T-cell (primary cell): ENCODE measurements around the gene ZNF24. TPM values are rescaled to one million over a fixed set of nuclear protein-coding genes. Genes with fewer than 3 reads are reported as not detected.

Experiments
- ATAC-seq, 4 experiments: fragments of 200-7000 bp in 3 of 4; fragments of 150-1000 bp in 1 of 4; cut with Tn5 transposase; replicated peaks in 1 of 4; 1 replicate in 3 of 4; 2 replicates in 1 of 4; pipeline ENCODE4 v1.10.0; 2021; ENCODE audit warnings: moderate library complexity in 3 of 4, mild to moderate bottlenecking in 2 of 4, moderate number of reproducible peaks in 1 of 4
- CTCF ChIA-PET, 2 donors: fragments of 300-600 bp; sonication (Branson Sonifier 250); formaldehyde crosslinking; loops; one replicate each; lab custom pipeline; 2022; ENCODE audit warnings: antibody characterized with exemption in 2 of 2; lab: Charles Lee
- POLR2A ChIA-PET, 2 donors: fragments of 300-600 bp; sonication (Branson Sonifier 250); formaldehyde crosslinking; loops; one replicate each; lab custom pipeline; 2022; ENCODE audit warnings: antibody characterized with exemption in 2 of 2; lab: Charles Lee
- DNase-seq, 35 experiments: peaks; one replicate each; pipeline versions ENCODE4 v3.0.0 to v3.0.0-alpha.2; 2013 to 2023
- H3K27ac ChIP-seq: one replicate; pipeline ENCODE4 v1.5.1; 2013; ENCODE audit warnings: low read length
- H3K27me3 ChIP-seq, 2 experiments: replicated peaks in 1 of 2; 1 replicate in 1 of 2; 2 replicates in 1 of 2; pipeline versions ENCODE4 v1.6.1 to v1.7.0; 2013; ENCODE audit warnings: low read length in 1 of 2, mixed read lengths in 1 of 2; ENCODE audit not compliant: control insufficient read depth in 2 of 2, insufficient read depth in 2 of 2; ENCODE audit errors: extremely low read depth in 1 of 2
- H3K36me3 ChIP-seq, 2 donors: 1 replicate in 1 of 2; 2 replicates in 1 of 2; pipeline versions ENCODE4 v1.6.1 to v1.7.0; 2013; ENCODE audit warnings: low read length in 1 of 2; ENCODE audit not compliant: control insufficient read depth in 2 of 2, insufficient read depth in 1 of 2; ENCODE audit errors: extremely low read depth in 1 of 2
- H3K4me1 ChIP-seq, 2 experiments: 1 replicate in 1 of 2; 2 replicates in 1 of 2; pipeline versions ENCODE4 v1.6.1 to v1.7.0; 2013; ENCODE audit warnings: low read length in 2 of 2, mixed read lengths in 1 of 2; ENCODE audit not compliant: insufficient read depth in 2 of 2, control insufficient read depth in 1 of 2; ENCODE audit errors: extremely low read depth in 1 of 2
- H3K4me3 ChIP-seq, 2 donors: 1 replicate in 1 of 2; 2 replicates in 1 of 2; pipeline versions ENCODE4 v1.5.1 to v1.7.0; 2013; ENCODE audit warnings: mild to moderate bottlenecking in 2 of 2, low read length in 1 of 2, moderate library complexity in 1 of 2; ENCODE audit not compliant: control insufficient read depth in 1 of 2; ENCODE audit errors: extremely low read depth in 1 of 2
- H3K9me3 ChIP-seq: 2 replicates; pipeline ENCODE4 v1.7.0; 2013
- H3K27ac Mint-ChIP-seq, 2 donors: one replicate each; pipeline ENCODE4 v1.8.0; 2020 to 2021; ENCODE audit warnings: mild to moderate bottlenecking in 2 of 2, mixed read lengths in 2 of 2
- H3K27me3 Mint-ChIP-seq, 2 donors: one replicate each; pipeline ENCODE4 v1.8.0; 2021 to 2022; ENCODE audit warnings: mixed read lengths in 2 of 2
- H3K36me3 Mint-ChIP-seq: one replicate; pipeline ENCODE4 v1.8.0; 2021; ENCODE audit warnings: mixed read lengths
- H3K4me1 Mint-ChIP-seq, 3 donors: one replicate each; pipeline ENCODE4 v1.8.0; 2020 to 2022; ENCODE audit warnings: mixed read lengths in 3 of 3, mild to moderate bottlenecking in 1 of 3
- H3K4me3 Mint-ChIP-seq, 3 donors: one replicate each; pipeline ENCODE4 v1.8.0; 2020 to 2022; ENCODE audit warnings: mild to moderate bottlenecking in 3 of 3, mixed read lengths in 3 of 3, moderate library complexity in 3 of 3
- H3K9me3 Mint-ChIP-seq, 3 donors: one replicate each; pipeline ENCODE4 v1.8.0; 2020 to 2022; ENCODE audit warnings: mixed read lengths in 3 of 3
- whole genome bisulfite sequencing: methylation state at CpG from one replicate; pipeline ENCODE4 v1.1.5; 2013; ENCODE audit warnings: missing lambda C conversion rate; ENCODE audit not compliant: insufficient coverage; 5-methylcytosine and 5-hydroxymethylcytosine counted together
- total RNA-seq, 35 experiments: library from RNA in 6 of 35; stranded (reverse) in 6 of 35; fragments of 120-200 nt in 1 of 35; gene quantifications; one replicate each; pipeline versions ENCODE4 v1.2.1 to v1.2.4 and lab custom pipeline; 2013 to 2026

Gene ZNF24
- total RNA-seq, 5 donors from 2014 or later (not counting 1 experiment from before 2014, with no cell fraction given), result 63.1 to 75.7 (median 72.2) TPM

- POLR2A ChIA-PET, result interaction anchor here in 1 of 2 donors (0.7 kb wide), 1 partner anchor 1463 kb away, joined by 3 read pairs; no protein-coding TSS in a partner anchor
- H3K36me3 ChIP-seq, result no peaks in the 10 kb centered on the region
- CTCF ChIA-PET, result interaction anchor here in 1 of 2 donors (0.6 kb wide), 1 partner anchor 159 kb away, joined by 5 read pairs; no protein-coding TSS in a partner anchor
- H3K4me1 Mint-ChIP-seq, result no peaks in the 10 kb centered on the region
- H3K36me3 Mint-ChIP-seq, result no peaks in the 10 kb centered on the region
- H3K9me3 Mint-ChIP-seq, result no peaks in the 10 kb centered on the region
- H3K4me3 Mint-ChIP-seq, result no peak overlapping the region
- no peaks in the 10 kb centered on the region for H3K9me3 ChIP-seq
- H3K27ac Mint-ChIP-seq, result no peak overlapping the region
- ATAC-seq (no peak), DNase-seq (no peak)
- peaks cover 3% of the 10 kb centered on the region in 2 donors for H3K27me3 Mint-ChIP-seq
- no peak overlapping the region for H3K4me3 ChIP-seq
- no peaks in the 10 kb centered on the region for H3K27me3 ChIP-seq
- no peak overlapping the region for H3K27ac ChIP-seq
- no peaks in the 10 kb centered on the region for H3K4me1 ChIP-seq
Measured at GRCh38 chr18:35362531-35362930, 18.3 kb upstream of the ZNF24 start.

- no peak overlapping the region for H3K4me3 ChIP-seq
- H3K36me3 Mint-ChIP-seq, result no peaks in the 10 kb centered on the region
- peaks cover 3% of the 10 kb centered on the region in 2 donors for H3K27me3 Mint-ChIP-seq
- WGBS, result no CpG with 5 or more reads among the region's 2 CpGs
- ATAC-seq (no peak), DNase-seq (no peak)
- H3K4me3 Mint-ChIP-seq, result no peak overlapping the region
- H3K9me3 ChIP-seq, result no peaks in the 10 kb centered on the region
- POLR2A ChIA-PET, result interaction anchor here in 1 of 2 donors (0.7 kb wide), 1 partner anchor 1464 kb away, joined by 3 read pairs; no protein-coding TSS in a partner anchor
- no peak overlapping the region for H3K27ac Mint-ChIP-seq
- no peaks in the 10 kb centered on the region for H3K36me3 ChIP-seq
- H3K27ac ChIP-seq, result no peak overlapping the region
- H3K4me1 Mint-ChIP-seq, result no peaks in the 10 kb centered on the region
- H3K4me1 ChIP-seq, result no peaks in the 10 kb centered on the region
- CTCF ChIA-PET, result interaction anchor here in 1 of 2 donors (0.6 kb wide), 1 partner anchor 335 kb away, joined by 3 read pairs; no protein-coding TSS in a partner anchor
- H3K27me3 ChIP-seq, result no peaks in the 10 kb centered on the region
- H3K9me3 Mint-ChIP-seq, result no peaks in the 10 kb centered on the region
Measured at GRCh38 chr18:35361570-35362321, 17.5 kb upstream of the ZNF24 start.

DNA sequence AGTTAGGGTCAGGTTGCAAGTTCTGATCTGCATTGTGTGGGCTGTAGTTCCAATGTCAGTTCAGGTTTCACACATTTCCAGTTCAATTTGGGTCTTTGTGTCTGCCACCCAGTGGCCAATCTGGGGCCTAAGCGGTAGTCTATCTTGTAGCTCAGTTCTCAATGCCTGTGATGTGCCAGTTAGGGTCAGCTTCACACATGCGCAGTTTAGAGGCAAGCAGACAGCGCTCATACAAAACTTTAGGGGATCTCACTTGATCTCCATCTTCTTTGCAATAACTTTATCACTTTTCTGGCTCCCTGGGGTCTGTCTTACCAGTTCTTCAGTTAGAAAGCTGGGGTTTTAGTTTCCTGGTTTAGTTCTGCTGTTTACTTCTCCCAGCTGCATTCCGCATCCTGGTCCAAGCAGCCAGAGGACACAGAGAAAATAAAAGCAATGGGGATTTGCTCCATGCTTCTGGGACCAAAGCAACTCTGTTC, 11.0 kb upstream of the ZNF24 start:
- Histone ChIP-seq H3K4me1 (no peaks in the 10 kb centered on the region), H3K27me3 (peaks cover 0 to 3% of the 10 kb centered on the region in 2 experiments), H3K36me3 (no peaks in the 10 kb centered on the region), H3K4me3 (no peak overlapping the region), H3K27ac (no peak overlapping the region), H3K9me3 (no peaks in the 10 kb centered on the region)
- POLR2A ChIA-PET, result interaction anchor here in 1 of 2 donors (0.9 kb wide), 1 partner anchor 11 kb away, joined by 6 read pairs; the partner anchor contains the start of gene ZNF24
- Mint-ChIP-seq H3K4me3 (no peak overlapping the region), H3K36me3 (peaks cover 6% of the 10 kb centered on the region), H3K27me3 (no peaks in the 10 kb centered on the region), H3K9me3 (peaks cover 0 to 11% (median 8%) of the 10 kb centered on the region in 3 donors), H3K27ac (no peak overlapping the region), H3K4me1 (peaks cover 0 to 3% (median 0%) of the 10 kb centered on the region in 3 donors)
- 53% methylated on average over 4 of the region's 4 CpGs for WGBS
- ATAC-seq (peak; percentile 81 to 98 (median 94)), DNase-seq (peak; percentile 24 to 78 (median 54))
- CTCF ChIA-PET, result interaction anchor here (0.5 to 2.2 kb wide), 17 partner anchors 10 to 488 kb away, joined by 3 to 20 read pairs (median 4); partner anchors contain the start of genes ZNF24 (in 1 of the 2) and ZSCAN30 (in 1 of the 2)

- Mint-ChIP-seq H3K4me3 (no peak overlapping the region), H3K27me3 (no peaks in the 10 kb centered on the region), H3K9me3 (peaks cover 0 to 11% (median 8%) of the 10 kb centered on the region in 3 donors), H3K36me3 (peaks cover 6% of the 10 kb centered on the region), H3K27ac (no peak overlapping the region), H3K4me1 (peaks cover 0 to 3% (median 0%) of the 10 kb centered on the region in 3 donors)
- DNase-seq (no peak), ATAC-seq (no peak)
- CTCF ChIA-PET, result no interaction called here
- Histone ChIP-seq H3K4me1 (no peaks in the 10 kb centered on the region), H3K9me3 (no peaks in the 10 kb centered on the region), H3K27me3 (peaks cover 0 to 3% of the 10 kb centered on the region in 2 experiments), H3K27ac (no peak overlapping the region), H3K36me3 (no peaks in the 10 kb centered on the region), H3K4me3 (no peak overlapping the region)
- POLR2A ChIA-PET, result no interaction called here
Measured at GRCh38 chr18:35352778-35353177, 8.6 kb upstream of the ZNF24 start.

GRCh38 chr18:35352283-35352682, 8.1 kb upstream of the ZNF24 start:
- Histone ChIP-seq H3K36me3 (no peaks in the 10 kb centered on the region), H3K4me3 (no peak overlapping the region), H3K4me1 (no peaks in the 10 kb centered on the region), H3K27ac (no peak overlapping the region), H3K9me3 (no peaks in the 10 kb centered on the region), H3K27me3 (peaks cover 0 to 3% of the 10 kb centered on the region in 2 experiments)
- peaks cover 0 to 3% (median 0%) of the 10 kb centered on the region in 3 donors for H3K4me1 Mint-ChIP-seq
- whole genome bisulfite sequencing, result 86% methylated on average over 1 of the region's 2 CpGs
- H3K36me3 Mint-ChIP-seq, result peaks cover 6% of the 10 kb centered on the region
- no peak overlapping the region for H3K4me3 Mint-ChIP-seq
- ATAC-seq, result no peak
- no peak for DNase-seq
- H3K9me3 Mint-ChIP-seq, result peaks cover 0 to 11% (median 8%) of the 10 kb centered on the region in 3 donors
- H3K27me3 Mint-ChIP-seq, result no peaks in the 10 kb centered on the region
- no peak overlapping the region for H3K27ac Mint-ChIP-seq
- POLR2A ChIA-PET, result no interaction called here
- CTCF ChIA-PET, result interaction anchor here in 1 of 2 donors (0.5 kb wide), 1 partner anchor 122 kb away, joined by 5 read pairs; no protein-coding TSS in a partner anchor

- no peak for ATAC-seq
- no peak overlapping the region for H3K27ac Mint-ChIP-seq
- no peak overlapping the region for H3K4me3 ChIP-seq
- no peaks in the 10 kb centered on the region for H3K9me3 ChIP-seq
- peaks cover 0 to 3% of the 10 kb centered on the region in 2 experiments for H3K27me3 ChIP-seq
- H3K36me3 ChIP-seq, result no peaks in the 10 kb centered on the region
- H3K4me3 Mint-ChIP-seq, result no peak overlapping the region
- H3K4me1 ChIP-seq, result peaks cover 9 to 10% of the 10 kb centered on the region in 2 experiments
- CTCF ChIA-PET, result interaction anchor here (0.6 to 1.1 kb wide), 5 partner anchors 11 to 142 kb away, joined by 3 to 5 read pairs (median 3); no protein-coding TSS in a partner anchor
- WGBS, result no CpG with 5 or more reads among the region's 3 CpGs
- H3K27ac ChIP-seq, result no peak overlapping the region
- POLR2A ChIA-PET, result interaction anchor here in 1 of 2 donors (0.8 kb wide), 1 partner anchor 289 kb away, joined by 8 read pairs; no protein-coding TSS in a partner anchor
- DNase-seq, result no peak
- H3K36me3 Mint-ChIP-seq, result peaks cover 6% of the 10 kb centered on the region
- peaks cover 0 to 8% (median 8%) of the 10 kb centered on the region in 3 donors for H3K9me3 Mint-ChIP-seq
- H3K4me1 Mint-ChIP-seq, result peaks cover 18 to 23% (median 22%) of the 10 kb centered on the region in 3 donors
- no peaks in the 10 kb centered on the region for H3K27me3 Mint-ChIP-seq
Measured at GRCh38 chr18:35348001-35348400, 3.8 kb upstream of the ZNF24 start.
